ENCODE measurements around the gene DDX41. TPM values are rescaled to one million over a fixed set of nuclear protein-coding genes. Genes with fewer than 3 reads are reported as not detected.
A peak's percentile ranks its signal among the peaks of the same experiment; 100 is the strongest.

The DDX41 gene
- total RNA-seq, 3 donors from 2014 or later = 65.3 to 79.2 (median 79.0) TPM

GRCh38 chr5:177462021-177462670 is 54.6 kb downstream of the DDX41 start:
- DNase-seq = peak in 1 of 3 donors; percentile 57
- H3K4me3 ChIP-seq = no peak overlapping the region
- no peaks in the 10 kb centered on the region for H3K36me3 ChIP-seq (ENCODE audit: low read depth)
- no peaks in the 10 kb centered on the region for H3K9me3 ChIP-seq
- intact Hi-C loops (cut with DNase I, micrococcal nuclease) = no loop called here
- no peaks in the 10 kb centered on the region for H3K4me1 ChIP-seq (ENCODE audit: low read depth)
- no peak for TF ChIP-seq CTCF (IDR thresholded peaks at IDR 0.05)
- no peak for ATAC-seq

Other genes with a start within 250 kb of the DDX41 start
- gene RAB24, start 213.2 kb downstream of the DDX41 start, total RNA-seq = 10 to 100 TPM; 23.4 to 33.1 (median 29.5) TPM
- 100 to 1,000 TPM; 149 to 277 (median 171) TPM for gene PRELID1, start 213.2 kb downstream of the DDX41 start, total RNA-seq
- gene MXD3, start 205.1 kb downstream of the DDX41 start, total RNA-seq = 10 to 100 TPM; 10.3 to 19.4 (median 10.9) TPM
- 100 to 1,000 TPM in 2 of 3 donors, 10 to 100 TPM in 1; 91.9 to 150 (median 139) TPM for gene LMAN2, start 165.3 kb downstream of the DDX41 start, total RNA-seq
- gene RGS14, start 159.0 kb downstream of the DDX41 start, total RNA-seq = 10 to 100 TPM; 11.1 to 15.2 (median 11.7) TPM
- not detected for gene SLC34A1, start 132.5 kb downstream of the DDX41 start, total RNA-seq
- gene PFN3, start 116.3 kb downstream of the DDX41 start, total RNA-seq = not detected
- gene F12, start 107.4 kb downstream of the DDX41 start, total RNA-seq = 1 to 10 TPM; 3.0 to 9.2 (median 7.0) TPM
- gene GRK6, start 90.3 kb downstream of the DDX41 start, total RNA-seq = 10 to 100 TPM; 38.4 to 48.1 (median 46.7) TPM
- 1 to 10 TPM; 1.1 to 1.2 (median 1.2) TPM for gene PRR7, start 70.1 kb downstream of the DDX41 start, total RNA-seq
- gene DBN1, start 43.3 kb downstream of the DDX41 start, total RNA-seq = 10 to 100 TPM; 12.1 to 61.8 (median 17.2) TPM
- 100 to 1,000 TPM in 1 of 3 donors, 10 to 100 TPM in 2; 12.9 to 333 (median 54.0) TPM for gene PDLIM7, start 19.4 kb downstream of the DDX41 start, total RNA-seq
- gene DOK3, start 7.1 kb downstream of the DDX41 start, total RNA-seq = 10 to 100 TPM in 1 of 3 donors, 1 to 10 TPM in 2; 3.7 to 10.3 (median 8.4) TPM
- gene FAM193B, start 37.6 kb upstream of the DDX41 start, total RNA-seq = 10 to 100 TPM; 57.7 to 83.9 (median 75.2) TPM
- gene TMED9, start 75.2 kb upstream of the DDX41 start, total RNA-seq = 100 to 1,000 TPM; 105 to 195 (median 126) TPM
- 10 to 100 TPM; 19.3 to 21.5 (median 19.4) TPM for gene B4GALT7, start 83.2 kb upstream of the DDX41 start, total RNA-seq